ENCODE measurements around the gene GPR160. TPM values are rescaled to one million over a fixed set of nuclear protein-coding genes. Genes with fewer than 3 reads are reported as not detected.

The GPR160 gene
- total RNA-seq, 1 experiment from 2014 or later = 53.8 TPM

- Mint-ChIP-seq H3K4me3 (ENCODE audit: low read depth, unreplicated experiment) (no peak overlapping the region), H3K27me3 (ENCODE audit: unreplicated experiment) (no peaks in the 10 kb centered on the region), H3K9me3 (ENCODE audit: low read depth, unreplicated experiment) (no peaks in the 10 kb centered on the region), H3K27ac (ENCODE audit: unreplicated experiment) (no peak overlapping the region), H3K4me1 (ENCODE audit: low read depth, unreplicated experiment) (no peaks in the 10 kb centered on the region), H3K36me3 (ENCODE audit: insufficient read depth, unreplicated experiment) (peaks cover 17% of the 10 kb centered on the region)
- CTCF ChIA-PET = interaction anchor here (0.7 to 1.3 kb wide), 2 partner anchors 10 to 27 kb away, joined by 4 to 5 read pairs; no protein-coding TSS in a partner anchor
- intact Hi-C loops (cut with micrococcal nuclease; ENCODE audit: unreplicated experiment) = no loop called here
- no TSS peak for BruUV-seq (replicated peaks)
- no peak for DNase-seq
- TF ChIP-seq, protein P1, sequence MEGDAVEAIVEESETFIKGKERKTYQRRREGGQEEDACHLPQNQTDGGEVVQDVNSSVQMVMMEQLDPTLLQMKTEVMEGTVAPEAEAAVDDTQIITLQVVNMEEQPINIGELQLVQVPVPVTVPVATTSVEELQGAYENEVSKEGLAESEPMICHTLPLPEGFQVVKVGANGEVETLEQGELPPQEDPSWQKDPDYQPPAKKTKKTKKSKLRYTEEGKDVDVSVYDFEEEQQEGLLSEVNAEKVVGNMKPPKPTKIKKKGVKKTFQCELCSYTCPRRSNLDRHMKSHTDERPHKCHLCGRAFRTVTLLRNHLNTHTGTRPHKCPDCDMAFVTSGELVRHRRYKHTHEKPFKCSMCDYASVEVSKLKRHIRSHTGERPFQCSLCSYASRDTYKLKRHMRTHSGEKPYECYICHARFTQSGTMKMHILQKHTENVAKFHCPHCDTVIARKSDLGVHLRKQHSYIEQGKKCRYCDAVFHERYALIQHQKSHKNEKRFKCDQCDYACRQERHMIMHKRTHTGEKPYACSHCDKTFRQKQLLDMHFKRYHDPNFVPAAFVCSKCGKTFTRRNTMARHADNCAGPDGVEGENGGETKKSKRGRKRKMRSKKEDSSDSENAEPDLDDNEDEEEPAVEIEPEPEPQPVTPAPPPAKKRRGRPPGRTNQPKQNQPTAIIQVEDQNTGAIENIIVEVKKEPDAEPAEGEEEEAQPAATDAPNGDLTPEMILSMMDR (IDR thresholded peaks at IDR 0.05; ENCODE audit: unreplicated experiment) = no peak
Observed at GRCh38 chr3:170063691-170064090, 25.9 kb downstream of the GPR160 start.

DNA sequence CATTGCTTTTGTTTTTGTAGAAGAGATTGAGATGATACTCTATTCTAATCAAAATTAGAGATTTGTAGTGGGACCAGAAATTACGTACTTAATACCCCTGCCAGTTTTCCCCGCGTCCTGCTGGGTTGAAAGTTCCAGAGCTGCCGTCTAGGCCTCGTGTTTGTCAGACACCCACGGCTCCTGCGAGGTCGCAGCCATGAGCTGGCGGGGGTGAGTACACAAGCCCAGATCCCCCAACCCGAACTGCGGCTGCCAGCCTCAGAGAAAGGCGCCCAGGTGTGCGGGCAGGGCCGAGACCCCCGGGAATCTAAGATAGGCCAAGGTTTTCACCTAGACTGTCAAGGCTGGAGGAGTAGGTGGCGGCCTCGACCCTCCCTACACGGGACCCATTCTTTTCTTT lies 26.3 kb downstream of the GPR160 start:
- DNase-seq = no peak
- TF ChIP-seq, protein P1 (IDR thresholded peaks at IDR 0.05; ENCODE audit: unreplicated experiment) = no peak
- no peak overlapping the region for H3K4me3 Mint-ChIP-seq (ENCODE audit: low read depth, unreplicated experiment)
- H3K36me3 Mint-ChIP-seq (ENCODE audit: insufficient read depth, unreplicated experiment) = peaks cover 17% of the 10 kb centered on the region
- intact Hi-C loops (cut with micrococcal nuclease; ENCODE audit: unreplicated experiment) = no loop called here
- H3K27me3 Mint-ChIP-seq (ENCODE audit: unreplicated experiment) = no peaks in the 10 kb centered on the region
- H3K4me1 Mint-ChIP-seq (ENCODE audit: low read depth, unreplicated experiment) = no peaks in the 10 kb centered on the region
- no peak overlapping the region for H3K27ac Mint-ChIP-seq (ENCODE audit: unreplicated experiment)
- CTCF ChIA-PET = interaction anchor here (1.3 kb wide), 1 partner anchor 10 kb away, joined by 5 read pairs; no protein-coding TSS in a partner anchor
- no TSS peak for BruUV-seq (replicated peaks)
- H3K9me3 Mint-ChIP-seq (ENCODE audit: low read depth, unreplicated experiment) = no peaks in the 10 kb centered on the region

DNA sequence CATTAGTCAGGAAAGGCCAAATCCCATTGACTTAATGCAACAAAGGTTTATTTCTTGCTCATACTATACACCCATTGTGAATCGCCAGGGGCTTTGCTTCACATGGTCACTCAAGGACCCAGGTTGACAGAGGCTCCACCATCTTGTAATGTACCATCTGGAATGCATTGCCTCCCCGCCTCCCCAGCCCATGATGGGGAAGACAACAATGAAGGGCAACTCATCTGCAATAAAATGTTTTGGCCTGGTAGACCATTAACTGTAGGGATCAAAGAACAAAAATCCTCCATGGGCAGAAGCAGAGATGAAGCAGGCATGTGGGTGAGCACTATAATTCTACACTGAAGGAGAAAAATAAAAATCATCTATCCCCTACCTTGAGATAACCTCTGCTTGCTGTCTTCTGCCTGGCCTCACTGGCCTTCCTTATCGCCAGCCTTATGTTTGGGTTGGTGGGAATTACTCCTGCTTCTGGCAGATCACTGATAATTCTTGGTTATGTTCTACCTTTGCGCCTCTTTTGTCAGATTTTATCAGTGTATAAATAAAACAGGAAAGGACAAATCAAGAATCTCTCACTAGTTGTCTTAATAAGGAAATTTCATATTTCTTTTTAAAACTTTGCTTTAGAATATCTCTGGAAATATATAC lies 37.8 kb downstream of the GPR160 start:
- intact Hi-C loops (cut with micrococcal nuclease; ENCODE audit: unreplicated experiment) = no loop called here
- Mint-ChIP-seq H3K9me3 (ENCODE audit: low read depth, unreplicated experiment) (peaks cover 6% of the 10 kb centered on the region), H3K4me3 (ENCODE audit: low read depth, unreplicated experiment) (no peak overlapping the region), H3K36me3 (ENCODE audit: insufficient read depth, unreplicated experiment) (peaks cover 27% of the 10 kb centered on the region), H3K27me3 (ENCODE audit: unreplicated experiment) (no peaks in the 10 kb centered on the region), H3K27ac (ENCODE audit: unreplicated experiment) (no peak overlapping the region), H3K4me1 (ENCODE audit: low read depth, unreplicated experiment) (peaks cover 14% of the 10 kb centered on the region)
- no peak for DNase-seq
- CTCF ChIA-PET = no interaction called here
- BruUV-seq (replicated peaks) = no TSS peak
- TF ChIP-seq, protein P1 (IDR thresholded peaks at IDR 0.05; ENCODE audit: unreplicated experiment) = no peak

DNA sequence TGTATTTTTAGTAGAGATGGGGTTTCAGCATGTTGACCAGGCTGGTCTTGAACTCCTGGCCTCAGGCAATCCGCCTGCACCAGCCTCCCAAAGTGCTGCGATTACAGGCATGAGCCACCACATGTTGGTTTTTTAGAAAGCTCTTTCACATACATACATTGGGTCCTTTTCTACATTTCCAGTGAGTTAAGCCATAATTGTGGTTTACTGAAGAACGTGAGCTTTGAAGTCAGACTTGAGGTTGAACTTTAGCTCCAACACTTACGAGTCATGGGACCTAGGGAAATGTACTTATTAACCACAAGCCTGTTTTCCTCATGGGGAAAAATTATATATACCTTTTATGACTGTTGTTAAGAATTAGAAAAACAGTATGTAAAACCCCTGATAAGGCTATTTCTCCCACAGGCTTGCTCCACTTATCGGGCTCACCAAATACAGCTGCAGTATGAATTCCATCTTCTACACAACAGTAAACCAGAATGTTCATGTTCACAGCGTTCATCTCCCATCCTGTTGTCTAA lies 39.0 kb downstream of the GPR160 start:
- no peak overlapping the region for H3K27ac Mint-ChIP-seq (ENCODE audit: unreplicated experiment)
- CTCF ChIA-PET = interaction anchor here (0.6 kb wide), 1 partner anchor 110 kb away, joined by 3 read pairs; the partner anchor contains the start of gene SEC62
- no peak for DNase-seq

More for the DNA sequence above, 39.0 kb downstream of the GPR160 start:
- TF ChIP-seq, protein P1 (IDR thresholded peaks at IDR 0.05; ENCODE audit: unreplicated experiment) = no peak
- no TSS peak for BruUV-seq (replicated peaks)
- no peak overlapping the region for H3K4me3 Mint-ChIP-seq (ENCODE audit: low read depth, unreplicated experiment)
- peaks cover 19% of the 10 kb centered on the region for H3K4me1 Mint-ChIP-seq (ENCODE audit: low read depth, unreplicated experiment)
- no peaks in the 10 kb centered on the region for H3K27me3 Mint-ChIP-seq (ENCODE audit: unreplicated experiment)
- H3K9me3 Mint-ChIP-seq (ENCODE audit: low read depth, unreplicated experiment) = peaks cover 3% of the 10 kb centered on the region
- H3K36me3 Mint-ChIP-seq (ENCODE audit: insufficient read depth, unreplicated experiment) = peaks cover 36% of the 10 kb centered on the region
- intact Hi-C loops (cut with micrococcal nuclease; ENCODE audit: unreplicated experiment) = no loop called here

Measured in Calu3 (cell line).